Fibroblast of villous mesenchyme (primary cell): ENCODE measurements around the gene DOK6. TPM values are rescaled to one million over a fixed set of nuclear protein-coding genes. Genes with fewer than 3 reads are reported as not detected.

Experiments
- DNase-seq: peaks from one replicate; pipeline ENCODE4 v3.0.0-alpha.2; 2010; ENCODE audit warnings: low read depth
- H3K4me3 ChIP-seq: 2 replicates; pipeline ENCODE4 v1.5.1; 2011; ENCODE audit warnings: low read depth, mild to moderate bottlenecking, low read length
- total RNA-seq: library from RNA; depleted of rRNA; stranded (reverse); fragments of >200 nt; gene quantifications from 2 replicates; pipeline ENCODE4 v1.2.3, GENCODE V29; 2012
- TF ChIP-seq, protein P1 (sequence below): IDR thresholded peaks from 2 replicates; pipeline ENCODE4 v1.5.1; 2012; ENCODE audit warnings: low read depth, mild to moderate bottlenecking, low read length; ENCODE audit not compliant: insufficient read depth

DOK6 gene
- total RNA-seq, 1 donor: 6.9 TPM

DNA sequence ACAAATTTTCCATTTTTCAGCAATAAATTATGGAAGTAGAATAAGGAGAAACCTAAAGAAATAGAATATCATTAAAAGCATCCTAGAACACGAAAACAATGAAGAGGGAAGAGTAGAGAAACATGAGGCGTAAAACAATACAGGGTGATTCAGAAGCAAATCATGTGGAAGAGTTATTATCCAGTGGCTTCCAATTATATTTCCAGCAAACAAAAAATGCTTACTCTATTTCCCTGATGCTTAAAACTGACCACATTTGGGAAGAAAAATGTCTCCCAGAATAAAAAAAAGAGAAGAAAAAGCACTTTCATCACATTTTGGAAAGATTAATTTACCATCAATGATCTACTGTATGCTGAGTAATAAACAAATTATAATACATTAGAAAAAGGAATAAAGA is 354.4 kb downstream of the DOK6 start:
- no peak for DNase-seq
- H3K4me3 ChIP-seq: no peak overlapping the region
- TF ChIP-seq, protein P1, sequence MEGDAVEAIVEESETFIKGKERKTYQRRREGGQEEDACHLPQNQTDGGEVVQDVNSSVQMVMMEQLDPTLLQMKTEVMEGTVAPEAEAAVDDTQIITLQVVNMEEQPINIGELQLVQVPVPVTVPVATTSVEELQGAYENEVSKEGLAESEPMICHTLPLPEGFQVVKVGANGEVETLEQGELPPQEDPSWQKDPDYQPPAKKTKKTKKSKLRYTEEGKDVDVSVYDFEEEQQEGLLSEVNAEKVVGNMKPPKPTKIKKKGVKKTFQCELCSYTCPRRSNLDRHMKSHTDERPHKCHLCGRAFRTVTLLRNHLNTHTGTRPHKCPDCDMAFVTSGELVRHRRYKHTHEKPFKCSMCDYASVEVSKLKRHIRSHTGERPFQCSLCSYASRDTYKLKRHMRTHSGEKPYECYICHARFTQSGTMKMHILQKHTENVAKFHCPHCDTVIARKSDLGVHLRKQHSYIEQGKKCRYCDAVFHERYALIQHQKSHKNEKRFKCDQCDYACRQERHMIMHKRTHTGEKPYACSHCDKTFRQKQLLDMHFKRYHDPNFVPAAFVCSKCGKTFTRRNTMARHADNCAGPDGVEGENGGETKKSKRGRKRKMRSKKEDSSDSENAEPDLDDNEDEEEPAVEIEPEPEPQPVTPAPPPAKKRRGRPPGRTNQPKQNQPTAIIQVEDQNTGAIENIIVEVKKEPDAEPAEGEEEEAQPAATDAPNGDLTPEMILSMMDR: no peak

DNA sequence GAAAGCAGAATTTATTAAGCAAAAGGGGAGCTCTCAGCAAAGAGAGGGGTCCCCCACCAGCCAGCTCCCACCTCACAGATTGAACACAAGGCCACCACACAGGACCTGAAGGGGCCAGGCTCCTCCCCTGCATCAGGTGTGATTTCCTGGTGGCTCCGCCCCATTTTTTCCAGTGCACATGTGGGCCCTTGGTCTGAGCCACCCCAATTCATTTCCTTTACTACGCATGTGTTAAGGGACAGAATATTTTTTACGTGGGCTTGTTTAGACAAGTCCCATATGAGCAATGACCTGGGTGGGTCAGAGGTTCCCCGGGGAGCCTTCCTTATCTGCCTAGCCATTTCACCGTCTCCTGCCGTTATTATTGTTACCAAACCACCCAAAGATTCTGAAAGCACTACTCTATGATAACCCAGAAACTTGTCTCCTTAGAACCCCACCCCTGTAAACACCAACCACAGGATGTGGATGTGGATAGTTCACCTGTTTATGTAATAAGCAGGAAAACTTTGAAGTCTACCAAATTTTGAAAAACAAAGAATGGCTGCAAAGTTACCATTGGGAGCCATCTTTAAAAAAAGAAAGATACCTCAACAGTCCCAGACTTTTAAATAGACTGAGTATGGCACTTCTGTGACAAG is 355.3 kb downstream of the DOK6 start:
- TF ChIP-seq, protein P1: no peak
- no peak for DNase-seq
- no peak overlapping the region for H3K4me3 ChIP-seq

DNA sequence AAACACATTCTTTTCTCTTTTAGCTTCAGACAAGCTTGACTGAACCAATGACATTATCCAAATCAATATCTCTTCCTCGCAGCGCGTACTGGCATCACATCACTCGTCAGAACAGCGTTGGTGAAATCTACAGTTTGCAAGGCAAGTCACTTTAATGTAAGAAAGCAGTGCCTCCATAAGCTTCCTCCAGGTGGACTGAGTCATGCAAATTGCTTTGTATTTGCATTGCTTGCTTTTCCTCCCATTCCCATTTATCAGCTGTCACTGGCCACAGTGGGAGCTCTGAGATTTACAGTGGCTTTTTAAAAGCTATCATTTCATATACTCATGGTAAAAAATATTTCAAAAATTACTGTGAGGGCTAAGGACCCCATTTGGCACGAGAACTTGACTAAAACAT is 357.0 kb downstream of the DOK6 start:
- DNase-seq: no peak
- no peak overlapping the region for H3K4me3 ChIP-seq
- TF ChIP-seq, protein P1: no peak

DNA sequence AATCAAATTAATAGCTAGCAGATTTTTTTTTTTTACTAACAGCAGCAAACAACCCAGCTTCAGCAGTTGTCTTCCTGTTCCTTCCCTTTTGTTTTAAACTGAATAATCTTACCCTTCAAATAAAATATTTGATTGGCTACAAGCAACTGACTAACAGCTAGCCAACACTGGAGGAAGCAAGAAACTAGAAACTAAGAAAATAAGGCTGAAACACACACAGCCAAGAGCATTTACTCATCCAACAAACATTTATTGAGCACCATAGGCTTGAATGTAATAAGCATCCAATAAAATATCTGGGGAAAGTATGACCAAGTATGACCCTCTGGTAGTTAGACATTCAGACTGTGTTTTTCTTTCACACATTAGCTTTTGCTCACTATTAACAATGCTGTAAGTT is 357.8 kb downstream of the DOK6 start:
- peak; percentile 16 for DNase-seq
- H3K4me3 ChIP-seq: no peak overlapping the region
- TF ChIP-seq, protein P1: no peak

GRCh38 chr18:69759046-69759445 is 358.4 kb downstream of the DOK6 start:
- H3K4me3 ChIP-seq: no peak overlapping the region
- DNase-seq: no peak
- TF ChIP-seq, protein P1: no peak

DNA sequence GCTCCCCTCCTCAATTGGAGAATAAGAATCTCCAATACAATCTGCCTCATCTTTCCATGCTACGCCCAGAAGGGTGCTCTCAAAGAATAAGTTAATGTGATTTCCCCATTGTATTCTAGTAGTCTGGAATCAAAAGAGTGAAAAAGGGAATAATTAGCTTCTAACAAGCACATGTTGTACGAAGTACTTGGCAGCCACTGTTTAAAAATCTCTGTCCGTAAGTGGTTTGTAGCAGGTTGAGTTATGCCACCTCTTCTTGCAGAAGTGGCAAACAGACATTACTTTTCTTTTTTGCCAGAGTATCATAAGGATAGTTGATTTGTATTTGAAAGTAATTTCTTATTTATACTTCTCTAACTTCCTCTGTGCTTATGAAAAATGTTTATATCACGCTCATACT is 362.3 kb downstream of the DOK6 start:
- no peak overlapping the region for H3K4me3 ChIP-seq
- TF ChIP-seq, protein P1: no peak
- no peak for DNase-seq

DNA sequence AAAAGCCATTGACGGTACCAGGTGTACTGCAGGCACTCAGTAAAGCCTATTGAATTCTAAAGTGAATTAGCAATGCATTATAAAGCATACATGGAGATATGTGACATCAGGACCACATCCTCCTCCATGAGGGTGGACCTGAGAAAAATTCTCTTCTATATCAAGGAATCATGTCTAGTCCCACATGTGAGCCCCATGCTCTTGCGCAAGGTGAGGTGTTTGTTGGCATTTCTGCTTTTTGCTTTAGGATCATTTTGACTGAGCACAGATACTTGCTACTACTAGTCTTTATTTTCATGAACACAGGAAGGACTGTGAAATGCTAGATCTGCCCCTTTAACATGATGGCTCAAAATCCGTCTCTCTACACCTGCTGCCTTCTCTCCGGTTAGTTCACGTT is 363.1 kb downstream of the DOK6 start:
- no peak for DNase-seq
- H3K4me3 ChIP-seq: no peak overlapping the region
- TF ChIP-seq, protein P1: no peak
